CD8-positive, alpha-beta memory T cell (primary cell): ENCODE results near the gene CCDC97. TPM values are rescaled to one million over a fixed set of nuclear protein-coding genes. Genes with fewer than 3 reads are reported as not detected.

Experiments used
- CTCF ChIA-PET: fragments of 350-600 bp; sonication (Branson Sonifier 250); formaldehyde crosslinking; loops from one replicate; lab custom pipeline; 2021; ENCODE audit warnings: antibody characterized with exemption; lab: Charles Lee
- POLR2A ChIA-PET: fragments of 350-600 bp; sonication (Branson Sonifier 250); formaldehyde crosslinking; loops from one replicate; lab custom pipeline; 2021; ENCODE audit warnings: antibody characterized with exemption; lab: Charles Lee
- DNase-seq, 5 donors: peaks; one replicate each; pipeline versions ENCODE4 v3.0.0 to v3.0.0-alpha.2; 2020 to 2022; ENCODE audit warnings: mixed read lengths in 1 of 5
- H3K27ac ChIP-seq: one replicate; pipeline ENCODE4 v1.7.0; 2013; ENCODE audit warnings: low read depth, mild to moderate bottlenecking, low read length, moderate library complexity
- H3K27me3 ChIP-seq: 2 replicates; pipeline ENCODE4 v1.7.0; 2013; ENCODE audit warnings: low read length, mild to moderate bottlenecking; ENCODE audit not compliant: insufficient read depth, poor library complexity, severe bottlenecking
- H3K36me3 ChIP-seq: 2 replicates; pipeline ENCODE4 v1.7.0; 2013; ENCODE audit warnings: mild to moderate bottlenecking, low read length, moderate library complexity; ENCODE audit not compliant: insufficient read depth
- H3K4me1 ChIP-seq: 2 replicates; pipeline ENCODE4 v1.7.0; 2013; ENCODE audit warnings: mild to moderate bottlenecking, low read length, moderate library complexity; ENCODE audit not compliant: insufficient read depth
- H3K4me3 ChIP-seq: 2 replicates; pipeline ENCODE4 v1.7.0; 2013; ENCODE audit warnings: mild to moderate bottlenecking, low read length
- H3K9me3 ChIP-seq: 2 replicates; pipeline ENCODE4 v1.7.0; 2013; ENCODE audit warnings: mild to moderate bottlenecking, low read length
- H3K27ac Mint-ChIP-seq, 8 donors: one replicate each; pipeline ENCODE4 v1.8.0; 2020 to 2021; ENCODE audit warnings: mixed read lengths in 8 of 8, mild to moderate bottlenecking in 6 of 8, inconsistent platforms in 3 of 8, moderate library complexity in 3 of 8
- H3K27me3 Mint-ChIP-seq, 2 donors: one replicate each; pipeline ENCODE4 v1.8.0; 2020 to 2021; ENCODE audit warnings: mixed read lengths in 2 of 2, mild to moderate bottlenecking in 1 of 2, moderate library complexity in 1 of 2
- H3K36me3 Mint-ChIP-seq, 3 donors: one replicate each; pipeline ENCODE4 v1.8.0; 2020 to 2021; ENCODE audit warnings: mixed read lengths in 3 of 3, inconsistent platforms in 1 of 3, mild to moderate bottlenecking in 1 of 3
- H3K4me1 Mint-ChIP-seq, 3 donors: one replicate each; pipeline ENCODE4 v1.8.0; 2020 to 2021; ENCODE audit warnings: mixed read lengths in 3 of 3, inconsistent platforms in 1 of 3, mild to moderate bottlenecking in 1 of 3
- H3K4me3 Mint-ChIP-seq, 7 donors: one replicate each; pipeline ENCODE4 v1.8.0; 2020 to 2021; ENCODE audit warnings: mixed read lengths in 7 of 7, mild to moderate bottlenecking in 6 of 7, moderate library complexity in 4 of 7, inconsistent platforms in 2 of 7
- H3K9me3 Mint-ChIP-seq, 5 donors: one replicate each; pipeline ENCODE4 v1.8.0; 2020 to 2022; ENCODE audit warnings: mixed read lengths in 5 of 5, mild to moderate bottlenecking in 3 of 5, moderate library complexity in 2 of 5, inconsistent platforms in 1 of 5
- polyA plus RNA-seq: library from polyadenylated mRNA; unstranded; fragments of 300-500 nt; fragmentation: Illumina TruSeq; gene quantifications from one replicate; pipeline ENCODE4 v1.2.3, GENCODE V29; 2021
- total RNA-seq, 2 experiments: library from RNA; stranded (reverse); gene quantifications; one replicate each; pipeline ENCODE4 v1.2.3, GENCODE V29; 2021

Gene CCDC97
- total and polyA plus RNA-seq, 3 experiments from 2014 or later: 29.7 to 32.1 (median 31.7) TPM

DNA sequence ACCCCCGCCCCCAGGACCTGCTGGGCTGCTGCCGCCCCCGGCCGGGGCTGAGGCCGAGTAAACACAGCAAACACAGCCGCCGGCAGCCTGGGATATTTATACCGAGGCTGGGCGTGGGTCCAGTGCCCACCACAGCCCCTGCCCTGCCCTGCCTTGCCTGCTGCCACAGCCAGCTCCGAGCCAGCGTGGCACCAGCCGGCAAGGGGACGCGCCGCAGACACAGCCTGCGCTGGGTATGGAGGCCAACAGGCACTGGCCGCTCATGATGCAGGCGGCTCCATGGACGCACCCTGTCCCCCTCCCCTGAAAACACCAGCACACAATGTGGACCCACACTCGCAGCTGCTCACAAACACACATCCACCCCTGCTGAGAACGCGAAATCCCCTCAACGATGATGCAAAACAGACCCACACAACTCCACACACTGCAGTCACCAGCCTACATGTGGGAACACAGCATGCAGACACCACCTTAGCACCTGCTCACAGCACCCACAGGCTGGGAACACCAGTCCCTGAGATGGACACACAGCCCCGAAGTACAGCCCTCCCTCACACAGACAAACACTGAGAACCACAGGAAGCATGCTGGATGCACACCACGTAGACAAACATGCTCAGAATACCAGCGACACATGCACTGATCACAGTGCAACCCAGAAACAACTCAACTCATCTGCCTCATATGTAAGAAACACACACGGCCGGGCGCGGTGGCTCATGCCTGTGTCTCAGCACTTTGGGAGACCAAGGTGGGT, 16.2 kb downstream of the CCDC97 start:
- Mint-ChIP-seq H3K27ac (peak overlapping the region; percentile 91 to 100 (median 99)), H3K4me3 (peak overlapping the region; percentile 20 to 89 (median 76)), H3K4me1 (peaks cover 57 to 75% (median 58%) of the 10 kb centered on the region in 3 donors), H3K36me3 (peaks cover 12 to 64% (median 16%) of the 10 kb centered on the region in 3 donors), H3K9me3 (peaks cover 0 to 5% (median 0%) of the 10 kb centered on the region in 5 donors), H3K27me3 (peaks cover 0 to 7% of the 10 kb centered on the region in 2 donors)
- peak in 2 of 5 donors; percentile 44 to 60 for DNase-seq
- ChIA-PET POLR2A (interaction anchor here (4.5 kb wide), 1 partner anchor 26 kb away, joined by 54 read pairs; the partner anchor contains the start of gene TGFB1), CTCF (interaction anchor here (1.4 to 4.0 kb wide), 2 partner anchors 26 to 29 kb away, joined by 6 to 33 read pairs; partner anchors contain the start of gene TGFB1)
- Histone ChIP-seq H3K36me3 (peaks cover 14% of the 10 kb centered on the region), H3K27ac (no peak overlapping the region), H3K27me3 (no peaks in the 10 kb centered on the region), H3K4me3 (no peak overlapping the region), H3K4me1 (peaks cover 58% of the 10 kb centered on the region), H3K9me3 (no peaks in the 10 kb centered on the region)

DNA sequence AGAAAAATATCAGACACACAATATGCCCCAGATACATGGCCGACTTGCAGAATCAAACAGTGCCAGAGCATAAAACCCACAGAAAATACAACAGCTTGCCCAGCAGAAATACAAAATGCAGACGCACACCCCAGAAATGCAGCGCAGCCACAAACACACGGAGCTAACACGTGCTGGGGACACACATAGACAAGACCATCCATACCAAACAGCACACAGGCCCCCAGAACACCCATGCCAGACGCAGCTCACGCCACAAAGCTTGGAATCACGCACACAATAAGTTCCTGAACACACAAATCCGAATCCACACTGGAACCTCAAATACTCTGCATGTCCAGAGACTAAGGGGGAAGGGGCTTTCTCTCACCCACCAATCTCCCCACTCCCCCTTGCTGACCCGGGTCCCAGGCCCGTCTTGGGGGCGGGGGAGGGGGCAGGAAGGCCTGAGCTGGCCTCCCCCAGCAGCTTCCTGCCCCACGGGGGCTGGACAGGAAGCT, 17.2 kb downstream of the CCDC97 start:
- Histone ChIP-seq H3K36me3 (peaks cover 18% of the 10 kb centered on the region), H3K9me3 (no peaks in the 10 kb centered on the region), H3K4me3 (peak overlapping the region; percentile 64), H3K27me3 (no peaks in the 10 kb centered on the region), H3K4me1 (peaks cover 66% of the 10 kb centered on the region), H3K27ac (peak overlapping the region; percentile 80)
- H3K4me3 Mint-ChIP-seq: peak overlapping the region; percentile 71 to 89 (median 76)
- peaks cover 17 to 66% (median 26%) of the 10 kb centered on the region in 3 donors for H3K36me3 Mint-ChIP-seq
- peaks cover 0 to 5% (median 0%) of the 10 kb centered on the region in 5 donors for H3K9me3 Mint-ChIP-seq
- H3K27ac Mint-ChIP-seq: peak overlapping the region; percentile 91 to 100 (median 99)
- peaks cover 0 to 9% of the 10 kb centered on the region in 2 donors for H3K27me3 Mint-ChIP-seq
- ChIA-PET POLR2A (interaction anchor here (0.9 to 4.5 kb wide), 8 partner anchors 20 to 63 kb away, joined by 3 to 54 read pairs (median 12); partner anchors contain the start of genes B9D2, HNRNPUL1 and TGFB1), CTCF (interaction anchor here (0.8 to 4.0 kb wide), 7 partner anchors 10 to 63 kb away, joined by 3 to 33 read pairs (median 4); partner anchors contain the start of genes B9D2, CCDC97, HNRNPUL1 and TGFB1)
- H3K4me1 Mint-ChIP-seq: peaks cover 66 to 82% (median 67%) of the 10 kb centered on the region in 3 donors
- DNase-seq: peak in 1 of 5 donors; percentile 35

DNA sequence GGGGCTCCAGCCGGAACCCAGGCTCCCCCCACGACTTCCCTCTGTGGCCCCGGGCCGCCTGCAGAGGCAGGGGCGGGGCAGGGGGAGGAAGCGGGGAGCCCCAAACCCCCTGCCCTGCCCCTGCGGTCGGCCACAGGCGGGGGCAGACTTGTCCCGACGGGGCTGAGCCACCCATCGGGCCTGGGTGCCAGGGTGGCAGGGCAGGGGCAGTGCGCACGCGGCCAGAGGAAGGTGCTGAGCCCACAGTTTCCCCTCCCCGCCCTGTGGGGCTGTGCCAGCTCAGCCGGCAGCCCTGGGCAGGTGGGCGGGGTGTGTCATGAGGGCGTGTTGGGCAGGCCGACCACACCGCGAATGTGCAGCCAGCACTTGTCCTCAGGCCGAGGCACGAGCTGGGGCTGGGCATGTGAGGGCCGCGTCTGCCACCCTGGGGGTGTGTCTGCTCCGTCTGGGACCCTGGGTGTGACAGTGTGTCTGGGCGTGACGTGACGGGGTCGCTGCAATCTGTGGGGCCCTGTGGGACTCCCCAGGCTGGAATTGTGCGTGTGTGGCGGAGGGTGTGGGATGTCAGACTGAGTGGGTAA, 17.7 kb downstream of the CCDC97 start:
- H3K4me1 ChIP-seq: peaks cover 69% of the 10 kb centered on the region
- H3K27me3 ChIP-seq: no peaks in the 10 kb centered on the region
- H3K9me3 ChIP-seq: no peaks in the 10 kb centered on the region
- peak overlapping the region; percentile 80 for H3K27ac ChIP-seq
- peak; percentile 81 to 97 (median 92) for DNase-seq
- H3K4me1 Mint-ChIP-seq: peaks cover 68 to 82% (median 70%) of the 10 kb centered on the region in 3 donors
- peaks cover 20 to 66% (median 31%) of the 10 kb centered on the region in 3 donors for H3K36me3 Mint-ChIP-seq
- H3K27ac Mint-ChIP-seq: peak overlapping the region; percentile 97 to 100 (median 100)
- peaks cover 24% of the 10 kb centered on the region for H3K36me3 ChIP-seq
- ChIA-PET POLR2A (interaction anchor here (0.9 to 4.5 kb wide), 8 partner anchors 21 to 64 kb away, joined by 3 to 54 read pairs (median 12); partner anchors contain the start of genes B9D2, HNRNPUL1 and TGFB1), CTCF (interaction anchor here (0.8 to 4.0 kb wide), 8 partner anchors 10 to 63 kb away, joined by 3 to 33 read pairs (median 5); partner anchors contain the start of genes B9D2, CCDC97, HNRNPUL1 and TGFB1)
- H3K9me3 Mint-ChIP-seq: peaks cover 0 to 5% (median 0%) of the 10 kb centered on the region in 5 donors
- H3K4me3 Mint-ChIP-seq: peak overlapping the region; percentile 73 to 89 (median 80)
- peaks cover 0 to 9% of the 10 kb centered on the region in 2 donors for H3K27me3 Mint-ChIP-seq
- peak overlapping the region; percentile 64 for H3K4me3 ChIP-seq

DNA sequence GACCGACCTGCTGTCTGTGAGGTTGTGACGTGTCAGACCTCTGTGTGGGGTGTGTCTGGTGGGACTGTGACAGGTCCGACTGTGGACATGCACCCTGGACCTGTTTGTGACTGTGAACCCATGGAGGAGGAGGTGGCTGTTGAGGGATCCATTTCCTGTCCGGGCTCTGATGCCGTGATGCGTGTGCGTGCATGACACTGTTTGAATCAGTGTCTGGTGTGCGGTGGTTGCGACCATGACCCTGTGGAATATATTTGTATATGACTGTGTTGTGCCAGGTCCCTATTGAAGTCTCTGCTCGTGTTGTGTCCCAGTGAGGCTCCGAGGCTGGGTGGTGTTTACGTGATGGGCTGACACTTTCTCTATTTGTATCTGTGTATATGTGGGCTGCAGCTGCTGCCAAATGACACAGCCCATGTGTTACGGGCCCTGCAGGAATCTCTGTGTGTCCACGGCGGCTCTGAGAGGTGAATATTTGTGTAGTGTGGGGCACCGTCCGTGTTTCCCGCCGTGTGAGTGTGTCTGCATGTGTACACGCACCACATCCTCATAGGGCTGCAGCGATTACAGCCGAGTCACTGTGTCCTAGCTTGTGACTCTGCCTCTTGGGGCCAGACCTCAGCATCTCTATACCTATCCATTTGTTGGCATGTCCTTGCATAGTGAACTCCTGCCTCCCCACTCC, 18.3 kb downstream of the CCDC97 start:
- Mint-ChIP-seq H3K4me1 (peaks cover 66 to 80% (median 68%) of the 10 kb centered on the region in 3 donors), H3K27ac (peak overlapping the region; percentile 97 to 100 (median 99)), H3K27me3 (peaks cover 0 to 9% of the 10 kb centered on the region in 2 donors), H3K36me3 (peaks cover 21 to 65% (median 34%) of the 10 kb centered on the region in 3 donors), H3K9me3 (peaks cover 0 to 5% (median 0%) of the 10 kb centered on the region in 5 donors), H3K4me3 (peak overlapping the region; percentile 73 to 89 (median 80))
- Histone ChIP-seq H3K9me3 (no peaks in the 10 kb centered on the region), H3K27ac (peak overlapping the region; percentile 80), H3K36me3 (peaks cover 28% of the 10 kb centered on the region), H3K27me3 (no peaks in the 10 kb centered on the region), H3K4me1 (peaks cover 69% of the 10 kb centered on the region), H3K4me3 (peak overlapping the region; percentile 64)
- DNase-seq: no peak
- ChIA-PET POLR2A (interaction anchor here (0.6 to 4.5 kb wide), 9 partner anchors 13 to 65 kb away, joined by 3 to 54 read pairs (median 11); partner anchors contain the start of genes B9D2, HNRNPUL1 and TGFB1), CTCF (interaction anchor here (1.0 to 4.0 kb wide), 5 partner anchors 20 to 121 kb away, joined by 3 to 33 read pairs (median 4); partner anchors contain the start of genes B9D2 and TGFB1)

DNA sequence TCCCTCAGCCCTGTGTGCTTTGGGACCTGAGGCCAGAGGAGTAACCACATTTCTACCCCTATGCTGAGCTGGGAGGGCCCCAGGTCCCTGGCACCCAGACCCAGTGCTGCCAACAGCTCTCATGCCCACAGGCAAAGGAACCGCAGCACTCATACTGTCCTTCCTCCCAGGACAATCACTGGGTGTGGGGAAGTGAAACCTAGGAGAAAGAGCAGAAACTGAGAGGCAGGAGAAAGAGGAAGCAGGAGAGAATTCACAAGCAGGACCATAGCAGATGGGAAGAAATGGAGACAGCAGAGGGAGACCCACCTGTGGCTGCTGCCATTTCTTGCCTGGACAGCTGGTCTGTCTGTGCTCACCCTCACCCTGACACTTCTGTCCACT, 18.9 kb downstream of the CCDC97 start:
- H3K27me3 Mint-ChIP-seq: peaks cover 0 to 9% of the 10 kb centered on the region in 2 donors
- H3K4me3 Mint-ChIP-seq: peak overlapping the region; percentile 73 to 89 (median 80)
- H3K9me3 Mint-ChIP-seq: peaks cover 0 to 5% (median 0%) of the 10 kb centered on the region in 5 donors
- peak overlapping the region; percentile 80 for H3K27ac ChIP-seq
- H3K9me3 ChIP-seq: no peaks in the 10 kb centered on the region
- peaks cover 33% of the 10 kb centered on the region for H3K36me3 ChIP-seq
- CTCF ChIA-PET: interaction anchor here (1.0 to 4.0 kb wide), 5 partner anchors 19 to 120 kb away, joined by 3 to 33 read pairs (median 4); partner anchors contain the start of genes B9D2 and TGFB1
- H3K4me1 Mint-ChIP-seq: peaks cover 70 to 83% (median 72%) of the 10 kb centered on the region in 3 donors
- H3K4me3 ChIP-seq: peak overlapping the region; percentile 64
- POLR2A ChIA-PET: interaction anchor here (0.6 to 4.5 kb wide), 7 partner anchors 12 to 48 kb away, joined by 3 to 54 read pairs (median 3); partner anchors contain the start of genes B9D2 and TGFB1
- H3K36me3 Mint-ChIP-seq: peaks cover 21 to 69% (median 34%) of the 10 kb centered on the region in 3 donors
- no peak for DNase-seq
- H3K27me3 ChIP-seq: no peaks in the 10 kb centered on the region
- H3K27ac Mint-ChIP-seq: peak overlapping the region; percentile 97 to 100 (median 99)
- H3K4me1 ChIP-seq: peaks cover 69% of the 10 kb centered on the region

DNA sequence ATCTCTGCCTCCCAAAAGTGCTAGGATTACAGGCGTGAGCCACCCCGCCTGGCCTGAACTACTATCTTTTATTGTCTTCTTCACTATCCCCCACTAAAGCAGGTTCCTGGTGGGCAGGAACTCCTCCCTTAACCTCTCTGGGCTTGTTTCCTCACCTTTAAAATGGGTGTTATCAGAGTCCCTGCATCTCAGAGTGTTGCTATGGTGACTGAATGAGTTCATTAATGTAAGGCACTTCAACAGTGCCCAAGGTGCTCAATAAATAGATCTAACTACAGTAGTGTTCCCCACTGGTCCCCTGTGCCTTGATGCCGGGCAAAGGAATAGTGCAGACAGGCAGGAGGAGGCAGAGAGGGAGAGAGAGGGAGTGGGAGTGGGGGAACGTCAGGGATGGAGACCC, 20.5 kb downstream of the CCDC97 start:
- H3K9me3 Mint-ChIP-seq: peaks cover 0 to 5% (median 0%) of the 10 kb centered on the region in 5 donors
- DNase-seq: peak in 1 of 5 donors; percentile 44
- Histone ChIP-seq H3K36me3 (peaks cover 47% of the 10 kb centered on the region), H3K4me1 (peaks cover 59% of the 10 kb centered on the region), H3K27me3 (no peaks in the 10 kb centered on the region), H3K9me3 (no peaks in the 10 kb centered on the region), H3K27ac (no peak overlapping the region), H3K4me3 (no peak overlapping the region)
- ChIA-PET CTCF (interaction anchor here (4.0 kb wide), 1 partner anchor 22 kb away, joined by 33 read pairs; the partner anchor contains the start of gene TGFB1), POLR2A (no interaction called here)
- peaks cover 0 to 9% of the 10 kb centered on the region in 2 donors for H3K27me3 Mint-ChIP-seq
- H3K4me1 Mint-ChIP-seq: peaks cover 59 to 78% (median 71%) of the 10 kb centered on the region in 3 donors
- H3K4me3 Mint-ChIP-seq: peak overlapping the region; percentile 37 to 87 (median 65)
- H3K36me3 Mint-ChIP-seq: peaks cover 20 to 72% (median 34%) of the 10 kb centered on the region in 3 donors
- H3K27ac Mint-ChIP-seq: peak overlapping the region; percentile 62 to 100 (median 95)
